GM12864 (cell line): ENCODE data around the gene OR2V1.
"Not testable (repeated sequence)": the region's sequence is repeated elsewhere in the genome, so short reads cannot be mapped to it uniquely, and the experiment has no call there.

Experiments
- DNase-seq: peaks from one replicate; pipeline ENCODE4 v3.0.0-alpha.2; 2011; ENCODE audit warnings: low read depth
- H3K4me3 ChIP-seq: 2 replicates; pipeline ENCODE4 v1.5.1; 2011; ENCODE audit warnings: mild to moderate bottlenecking, low read depth, low read length, control low read depth
- CTCF ChIP-seq: IDR thresholded peaks from 2 replicates; pipeline ENCODE4 v1.5.1; 2011; ENCODE audit warnings: low read depth, mild to moderate bottlenecking, moderate library complexity, low read length, control low read depth, inconsistent platforms; ENCODE audit errors: missing control alignments

OR2V1 gene

GRCh38 chr5:181114844-181115778, 15.9 kb downstream of the OR2V1 start:
- DNase-seq = no peak
- no peak overlapping the region for H3K4me3 ChIP-seq
- no peak for TF ChIP-seq CTCF

- no peak for TF ChIP-seq CTCF
- DNase-seq = no peak
- no peak overlapping the region for H3K4me3 ChIP-seq
Measured at GRCh38 chr5:181114284-181114843, 16.6 kb downstream of the OR2V1 start.

- DNase-seq, H3K4me3 ChIP-seq: not testable (repeated sequence)
Measured at GRCh38 chr5:181113572-181113971, 17.4 kb downstream of the OR2V1 start.

GRCh38 chr5:181112476-181112875, 18.5 kb downstream of the OR2V1 start:
- H3K4me3 ChIP-seq = no peak overlapping the region
- no peak for TF ChIP-seq CTCF
- no peak for DNase-seq

- no peak overlapping the region for H3K4me3 ChIP-seq
- DNase-seq = no peak
- no peak for TF ChIP-seq CTCF
Measured at GRCh38 chr5:181111010-181111409, 20.0 kb downstream of the OR2V1 start.

- no peak for TF ChIP-seq CTCF
- no peak overlapping the region for H3K4me3 ChIP-seq
- no peak for DNase-seq
Measured at GRCh38 chr5:181109489-181110013, 21.4 kb downstream of the OR2V1 start.

- TF ChIP-seq CTCF = no peak
- DNase-seq = no peak
- H3K4me3 ChIP-seq = no peak overlapping the region
Measured at GRCh38 chr5:181108578-181109165, 22.3 kb downstream of the OR2V1 start.
